HG03060 (cell line): ENCODE data around the gene SELPLG.
"Not testable (repeated sequence)": the region's sequence is repeated elsewhere in the genome, so short reads cannot be mapped to it uniquely, and the experiment has no call there.

ENCODE experiments used
- ATAC-seq: cut with Tn5 transposase; IDR thresholded peaks from one replicate; pipeline ENCODE4 v1.9.1; 2021; ENCODE audit warnings: low read depth, moderate number of reproducible peaks; ENCODE audit not compliant: unreplicated experiment

The SELPLG gene

DNA sequence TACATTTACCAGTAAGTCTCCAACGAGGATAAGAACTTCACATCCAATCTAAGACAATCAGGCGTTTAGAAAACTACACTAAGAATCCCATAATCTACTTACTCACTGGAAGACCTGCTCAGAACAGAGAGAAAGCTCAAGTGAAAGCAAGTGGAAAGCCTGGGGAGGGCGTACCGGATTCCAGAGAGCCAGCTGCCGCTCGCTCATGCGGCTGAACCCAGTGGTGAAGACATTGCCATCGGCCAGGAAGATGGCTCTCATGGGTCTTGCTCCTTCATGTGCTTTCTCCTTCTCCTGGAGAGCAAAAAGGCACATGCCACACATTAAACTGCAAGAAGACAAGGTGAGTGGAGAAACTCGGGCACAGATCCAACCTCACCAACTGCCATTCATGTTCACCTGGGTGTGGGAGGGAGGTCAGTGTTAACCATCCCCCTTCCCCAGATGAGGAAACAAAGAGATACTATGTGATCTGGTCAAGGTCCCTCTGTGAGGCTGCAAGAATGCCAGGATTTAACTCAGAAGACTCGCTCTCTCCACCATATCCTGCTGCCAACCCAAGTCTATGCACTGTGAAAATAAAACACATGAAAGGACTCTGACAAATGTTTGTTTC lies 23.5 kb upstream of the SELPLG start:
- ATAC-seq, result no peak

DNA sequence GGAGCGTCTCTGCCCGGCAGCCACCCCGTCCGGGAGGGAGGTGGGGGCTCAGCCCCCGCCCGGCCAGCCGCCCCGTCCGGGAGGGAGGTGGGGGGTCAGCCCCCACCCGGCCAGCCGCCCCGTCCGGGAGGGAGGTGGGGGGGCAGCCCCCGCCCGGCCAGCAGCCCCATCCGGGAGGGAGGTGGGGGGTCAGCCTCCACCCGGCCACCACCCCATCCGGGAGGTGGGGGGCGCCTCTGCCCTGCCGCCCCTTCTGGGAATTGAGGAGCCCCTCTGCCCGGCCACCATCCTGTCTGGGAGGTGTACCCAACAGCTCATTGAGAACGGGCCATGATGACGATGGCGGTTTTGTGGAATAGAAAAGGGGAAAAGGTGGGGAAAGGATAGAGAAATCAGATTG lies 22.6 kb upstream of the SELPLG start:
- not testable (repeated sequence) for ATAC-seq

DNA sequence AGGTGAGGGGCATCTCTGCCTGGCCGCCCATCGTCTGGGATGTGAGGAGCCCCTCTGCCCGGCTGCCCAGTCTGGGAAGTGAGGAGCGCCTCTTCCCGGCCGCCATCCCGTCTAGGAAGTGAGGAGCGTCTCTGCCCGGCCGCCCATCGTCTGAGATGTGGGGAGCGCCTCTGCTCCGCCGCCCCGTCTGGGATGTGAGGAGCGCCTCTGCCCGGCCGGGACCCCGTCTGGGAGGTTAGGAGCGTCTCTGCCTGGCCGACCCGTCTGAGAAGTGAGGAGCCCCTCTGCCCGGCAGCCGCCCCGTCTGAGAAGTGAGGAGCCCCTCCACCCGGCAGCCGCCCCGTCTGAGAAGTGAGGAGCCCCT lies 22.1 kb upstream of the SELPLG start:
- ATAC-seq, result not testable (repeated sequence)

DNA sequence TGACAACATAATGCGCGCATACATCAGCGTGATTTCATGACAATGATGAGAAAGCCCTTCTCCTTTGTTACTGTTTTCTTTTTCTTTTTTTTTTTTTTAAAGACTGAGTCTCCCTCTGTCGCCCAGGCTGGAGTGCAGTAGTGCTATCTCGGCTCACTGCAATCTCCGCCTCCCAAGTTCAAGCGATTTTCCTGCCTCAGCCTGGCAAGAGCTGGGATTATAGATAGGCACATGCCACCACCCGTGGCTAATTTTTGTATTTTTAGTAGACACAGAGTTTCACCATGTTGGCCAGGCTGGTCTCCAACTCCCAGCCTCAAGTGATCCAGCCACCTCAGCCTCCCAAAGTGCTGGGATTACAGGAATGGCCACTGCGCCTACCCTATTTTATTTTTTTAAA lies 20.9 kb upstream of the SELPLG start:
- ATAC-seq, result not testable (repeated sequence)

DNA sequence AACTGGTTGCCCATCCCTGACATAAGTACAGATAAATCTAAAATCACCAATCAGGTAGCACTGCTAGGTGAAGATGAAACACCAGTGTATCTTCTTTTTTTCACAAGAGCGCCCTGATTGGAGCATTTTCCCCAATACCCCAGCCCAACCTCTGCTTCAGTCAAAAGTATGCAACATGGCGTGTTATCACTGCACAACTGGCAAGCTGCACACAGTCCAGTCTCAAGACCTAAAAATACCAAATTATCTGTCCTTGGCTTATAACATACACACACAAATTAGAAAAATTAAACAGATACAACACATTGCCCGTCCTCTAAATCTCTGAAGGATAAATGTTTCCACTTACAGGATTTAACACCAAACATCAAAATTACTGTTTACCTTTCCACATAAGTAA lies 20.2 kb upstream of the SELPLG start:
- ATAC-seq, result no peak

DNA sequence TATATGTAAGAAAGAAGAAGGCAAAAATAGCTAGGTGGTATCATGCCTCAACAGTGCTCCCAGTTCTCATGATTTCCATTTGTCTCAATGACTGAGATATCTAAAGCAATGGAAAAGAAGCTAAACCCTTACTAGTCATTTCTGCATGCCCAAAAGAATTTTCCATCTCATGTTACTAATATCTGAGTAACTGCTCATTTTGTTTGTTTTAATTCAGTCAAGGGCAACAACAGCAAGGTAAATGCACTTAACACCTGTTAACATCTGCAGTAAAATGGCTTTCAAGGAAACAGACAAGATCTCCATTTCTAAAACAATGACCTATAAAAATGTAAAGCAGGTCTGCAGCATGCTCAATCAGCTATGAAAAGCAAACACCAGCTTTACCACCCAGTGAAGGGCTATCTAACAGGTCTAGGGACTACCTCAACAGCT lies 19.4 kb upstream of the SELPLG start:
- no peak for ATAC-seq

DNA sequence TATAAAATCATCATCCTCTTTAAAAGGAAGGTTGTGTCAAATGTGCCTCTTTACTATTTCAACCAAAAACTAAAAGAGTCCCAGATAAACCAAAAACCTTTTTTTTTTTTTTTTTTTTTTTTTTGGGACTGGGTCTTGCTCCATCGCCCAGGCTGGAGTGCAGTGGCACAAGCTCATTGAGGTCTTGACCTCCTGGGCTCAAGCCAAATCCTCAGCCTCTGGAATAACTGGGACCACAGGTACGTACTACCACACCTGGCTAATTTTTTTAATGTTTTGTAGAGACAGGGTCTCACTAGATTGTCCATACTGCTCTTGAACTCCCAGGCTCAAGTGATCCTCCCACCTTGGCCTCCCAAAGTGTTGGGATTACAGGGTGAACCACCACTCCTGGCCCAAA lies 16.4 kb upstream of the SELPLG start:
- no peak for ATAC-seq

DNA sequence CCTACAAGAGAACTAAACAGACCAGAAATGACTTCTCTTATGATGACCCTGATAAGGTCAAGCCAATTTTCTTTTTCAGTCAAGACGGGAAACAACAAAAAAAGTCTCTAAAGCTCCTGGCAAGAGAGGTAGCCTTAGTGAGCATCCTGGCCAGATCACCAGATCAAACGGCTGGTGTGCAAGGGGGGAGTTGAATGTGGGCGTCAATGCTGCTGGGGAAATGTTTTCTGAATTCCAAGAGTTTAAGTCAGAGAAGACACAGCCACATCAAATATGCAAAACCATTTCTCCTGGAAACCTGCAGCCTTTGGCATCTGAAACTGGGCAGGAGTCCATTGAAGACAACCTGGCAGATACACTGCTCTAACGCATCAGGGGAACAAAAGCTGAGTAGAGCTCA lies 16.0 kb upstream of the SELPLG start:
- ATAC-seq, result no peak

DNA sequence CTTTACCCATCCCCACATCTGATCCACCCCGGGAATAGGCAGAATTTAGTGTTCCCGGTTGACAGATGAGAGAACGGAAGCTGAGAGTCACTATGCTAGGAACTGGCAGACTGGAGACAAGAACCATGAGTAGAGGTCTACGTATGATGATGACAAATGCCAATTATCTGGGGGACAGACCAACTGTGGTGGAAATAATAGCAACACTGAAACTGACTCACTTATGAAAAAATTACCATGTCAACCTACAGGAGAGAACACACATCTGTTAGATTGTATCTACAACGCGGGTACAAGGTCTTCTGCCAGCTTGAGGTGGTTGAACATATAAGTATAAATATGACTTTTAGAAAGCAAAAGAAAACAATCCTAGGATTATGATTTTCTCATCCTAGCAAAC lies 15.4 kb upstream of the SELPLG start:
- no peak for ATAC-seq

DNA sequence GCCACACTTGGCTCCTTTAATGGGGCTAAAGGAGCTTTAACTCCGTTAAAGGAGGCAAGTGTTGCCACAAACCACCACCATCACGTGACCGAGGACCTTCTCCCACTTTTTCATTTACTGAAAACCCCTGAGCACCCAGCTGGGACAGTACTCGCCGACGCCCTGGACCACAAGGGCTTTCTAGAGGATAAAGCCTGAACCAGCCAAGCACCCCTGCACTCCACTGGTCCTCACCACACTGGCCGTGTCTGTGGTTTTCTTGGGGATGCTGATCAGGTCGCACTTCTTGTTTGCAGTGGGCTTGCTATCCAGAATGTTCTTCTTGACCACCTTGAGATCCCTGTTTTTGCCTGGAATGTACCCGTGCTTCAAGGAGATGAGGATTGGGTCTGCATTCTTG lies 14.7 kb upstream of the SELPLG start:
- no peak for ATAC-seq

DNA sequence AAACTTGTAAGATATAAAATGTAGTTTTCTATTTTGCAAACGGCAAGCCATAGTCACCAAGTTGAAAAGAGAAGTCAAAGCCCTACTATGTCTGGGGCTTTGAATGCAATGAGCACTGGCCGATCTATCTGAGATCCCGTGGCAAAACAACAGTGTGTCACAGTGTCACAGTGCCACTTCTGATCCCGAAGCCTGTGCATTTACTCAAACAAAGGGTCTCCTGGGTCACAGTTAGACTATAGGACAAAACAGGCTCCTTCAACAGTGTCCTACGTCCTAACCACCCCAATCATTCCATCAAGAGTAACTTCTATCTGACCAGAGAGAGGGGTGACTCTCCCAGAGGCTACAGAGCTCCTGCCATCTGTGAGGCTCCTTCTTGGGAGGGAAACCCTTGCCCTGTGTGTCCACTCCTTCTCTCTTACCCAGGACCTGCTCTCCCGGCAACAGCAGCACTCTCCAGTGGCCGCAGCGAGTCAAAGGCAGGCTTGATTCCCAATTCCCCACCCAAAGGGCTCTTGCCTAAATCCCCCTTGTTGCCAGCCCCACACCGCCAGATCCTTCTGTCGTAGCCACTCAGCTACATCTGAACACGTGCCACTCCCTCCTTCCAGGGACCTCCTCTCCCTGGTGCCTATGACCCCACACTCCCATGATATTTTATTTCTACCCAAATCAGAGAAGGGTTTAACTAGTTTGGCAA lies 14.0 kb upstream of the SELPLG start:
- no peak for ATAC-seq

DNA sequence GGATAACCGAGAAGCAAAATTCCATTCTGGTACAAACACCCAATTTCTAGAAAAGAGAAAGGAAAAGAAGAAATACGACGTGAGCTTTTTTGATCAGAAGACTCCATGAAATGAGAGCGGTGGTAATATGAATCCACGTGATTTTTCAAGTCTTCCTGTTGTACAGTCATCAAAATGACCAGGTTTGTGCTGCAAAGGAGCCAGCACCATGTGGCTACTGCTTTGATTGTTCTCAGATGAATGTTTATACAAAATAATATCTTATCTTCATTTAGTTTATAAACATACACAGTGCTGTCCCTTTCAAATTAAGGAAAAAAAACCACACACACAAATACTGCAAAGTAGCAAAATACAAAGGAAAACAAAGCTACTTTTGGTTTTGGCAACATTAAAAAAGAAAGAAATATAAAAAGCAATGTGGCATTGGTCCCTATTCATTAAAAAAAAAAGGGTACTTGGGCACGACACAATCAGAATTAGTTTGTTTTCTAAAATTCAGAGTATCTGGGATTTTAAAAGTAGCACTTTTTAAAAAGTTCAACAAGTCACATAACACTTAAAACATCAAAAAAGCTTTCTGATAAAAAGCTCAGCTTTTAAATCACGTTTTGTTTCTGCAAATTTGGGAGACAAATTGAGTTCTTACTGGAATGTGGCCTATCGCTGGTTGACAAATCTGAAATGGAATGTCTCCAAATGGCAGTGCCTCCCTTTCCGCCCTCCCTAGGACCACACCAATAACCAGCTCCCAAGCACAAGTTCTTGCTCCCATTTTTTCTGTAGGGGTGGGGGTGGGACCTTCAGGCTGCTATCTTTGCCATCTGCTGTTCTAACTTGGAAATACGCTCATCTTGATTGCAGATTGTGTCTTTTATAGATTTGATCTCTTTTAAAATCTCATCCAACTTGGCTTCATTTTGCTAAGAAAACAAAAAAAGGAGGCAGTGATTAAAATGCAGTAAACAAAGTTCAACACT lies 13.2 kb upstream of the SELPLG start:
- no peak for ATAC-seq

DNA sequence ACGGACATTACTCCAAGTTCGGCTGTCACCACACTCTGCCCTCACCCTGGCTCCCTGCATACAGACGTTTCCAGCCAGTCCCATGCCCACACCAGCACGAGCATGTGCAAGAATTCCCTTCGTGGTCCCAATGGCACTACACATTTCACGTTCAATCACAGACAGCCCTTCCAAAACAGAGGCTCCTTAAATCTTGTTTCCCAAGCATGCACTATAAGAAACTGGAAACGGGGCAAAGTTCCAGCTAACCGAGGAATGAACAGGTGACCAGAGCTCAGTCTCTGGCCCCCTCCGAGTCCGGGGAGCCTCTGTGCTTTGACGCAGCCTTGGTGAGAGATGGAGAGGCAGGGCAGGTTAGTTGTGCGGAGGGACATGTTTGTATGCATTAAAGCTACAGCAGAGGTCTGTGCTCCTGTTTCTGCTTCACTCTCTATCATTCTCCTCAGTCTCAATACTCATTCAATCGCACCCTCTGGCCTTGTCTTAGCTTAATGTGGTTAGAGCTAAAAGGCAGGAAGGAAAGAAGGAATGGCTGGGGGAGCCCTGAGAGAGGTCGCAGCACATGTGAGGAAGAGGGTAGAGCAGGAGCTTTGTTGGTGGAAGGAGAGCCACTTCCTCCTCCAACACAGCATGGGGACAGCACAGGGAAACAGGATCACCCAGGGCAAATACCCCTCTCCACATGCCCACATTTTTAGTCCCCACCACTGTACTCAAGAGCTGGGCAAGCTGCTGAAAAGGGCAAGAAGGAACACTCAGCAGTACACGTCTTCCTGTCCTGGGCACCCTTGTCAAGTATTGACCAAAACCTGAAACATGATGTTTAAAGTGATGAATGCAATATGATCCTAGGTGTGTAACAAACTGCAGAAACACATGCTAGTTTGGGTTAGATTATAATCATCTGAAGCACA lies 12.2 kb upstream of the SELPLG start:
- no peak for ATAC-seq

DNA sequence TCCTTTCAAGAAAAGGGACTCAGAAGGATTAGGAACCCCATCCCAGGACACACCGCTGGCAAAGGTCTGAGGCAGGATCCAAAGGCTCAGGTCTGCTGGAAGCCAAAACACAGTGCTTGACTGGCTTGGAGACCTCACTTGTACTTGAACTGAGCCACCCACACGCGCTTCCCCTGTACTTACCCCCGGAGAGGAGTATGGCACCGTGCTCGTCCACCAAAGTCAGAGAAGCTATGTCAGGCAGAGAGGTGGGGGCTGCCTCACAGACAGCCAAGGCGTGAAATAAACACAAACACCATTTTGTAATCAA lies 11.1 kb upstream of the SELPLG start:
- ATAC-seq, result no peak

DNA sequence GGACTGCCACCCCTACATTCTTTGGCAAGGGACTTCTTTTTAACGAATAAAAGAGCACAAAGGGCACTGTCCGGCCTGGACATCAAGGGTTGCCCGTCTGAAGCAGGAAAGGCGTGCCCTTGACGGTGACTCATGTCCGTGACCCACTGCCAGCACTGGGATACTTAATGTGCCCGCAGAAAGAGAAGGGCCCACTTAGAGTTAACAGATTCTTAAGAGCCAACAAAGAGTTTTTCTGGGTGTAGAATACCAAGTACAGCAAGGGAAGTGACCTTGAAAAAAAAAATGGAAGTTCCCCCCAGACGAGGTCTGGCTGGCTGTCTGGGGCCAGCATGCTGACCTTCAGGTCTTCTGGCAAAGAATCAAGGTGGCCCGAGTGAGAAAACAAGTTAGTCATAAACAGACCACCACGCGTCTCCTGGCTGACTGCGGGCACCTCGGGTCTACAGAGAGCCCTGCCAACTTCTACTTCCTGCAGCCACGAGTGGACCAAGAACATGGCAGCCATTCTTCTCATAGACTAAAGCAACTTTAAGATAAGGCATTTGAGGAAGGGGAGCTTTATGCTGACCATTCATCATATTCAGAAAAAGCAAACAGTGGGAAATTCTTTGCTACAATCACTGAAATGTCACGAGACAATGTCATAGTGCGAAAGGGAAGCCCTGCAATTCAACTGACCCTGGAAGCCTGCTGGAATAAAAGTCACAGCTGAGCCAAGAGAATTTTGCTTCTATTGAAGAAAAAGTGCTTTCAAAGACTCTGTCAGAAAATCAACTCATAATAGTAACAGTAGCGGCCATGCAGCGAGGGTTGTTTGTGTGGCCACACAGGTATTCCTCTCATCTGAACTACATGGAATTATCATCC lies 10.5 kb upstream of the SELPLG start:
- ATAC-seq, result no peak

DNA sequence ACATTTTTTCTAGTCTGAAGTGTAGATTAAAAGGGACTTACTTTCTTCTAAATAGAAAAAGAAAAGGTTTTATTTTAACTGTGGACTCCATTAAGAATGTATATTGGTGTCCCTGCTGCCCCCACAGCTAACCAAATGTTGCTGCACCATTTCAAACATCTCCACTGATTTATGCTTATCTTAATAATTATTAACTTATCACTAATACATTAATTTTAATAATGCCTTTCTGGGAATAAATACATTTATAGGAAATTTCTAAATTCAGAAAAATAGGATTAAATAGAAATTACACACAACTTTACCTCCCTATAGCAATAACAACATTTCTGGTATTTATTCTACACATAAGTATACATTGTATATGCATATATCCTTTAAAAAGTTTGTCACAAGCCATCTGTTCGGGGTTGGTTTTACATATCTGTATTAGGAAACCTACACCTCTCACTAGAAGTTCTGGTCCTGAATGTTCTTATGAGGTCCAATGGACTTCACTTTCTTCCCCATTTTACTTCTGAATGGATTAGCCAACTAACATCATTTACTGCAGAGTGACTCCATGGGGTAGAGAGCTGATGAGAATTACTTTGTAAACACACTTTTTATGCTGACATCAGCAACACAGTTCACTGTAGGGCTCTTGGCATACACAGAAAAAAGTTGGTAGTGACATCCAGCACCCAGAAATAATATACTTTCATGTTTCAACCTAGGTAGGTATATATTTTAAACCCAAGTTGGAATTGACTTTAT lies 9.4 kb upstream of the SELPLG start:
- ATAC-seq, result no peak

DNA sequence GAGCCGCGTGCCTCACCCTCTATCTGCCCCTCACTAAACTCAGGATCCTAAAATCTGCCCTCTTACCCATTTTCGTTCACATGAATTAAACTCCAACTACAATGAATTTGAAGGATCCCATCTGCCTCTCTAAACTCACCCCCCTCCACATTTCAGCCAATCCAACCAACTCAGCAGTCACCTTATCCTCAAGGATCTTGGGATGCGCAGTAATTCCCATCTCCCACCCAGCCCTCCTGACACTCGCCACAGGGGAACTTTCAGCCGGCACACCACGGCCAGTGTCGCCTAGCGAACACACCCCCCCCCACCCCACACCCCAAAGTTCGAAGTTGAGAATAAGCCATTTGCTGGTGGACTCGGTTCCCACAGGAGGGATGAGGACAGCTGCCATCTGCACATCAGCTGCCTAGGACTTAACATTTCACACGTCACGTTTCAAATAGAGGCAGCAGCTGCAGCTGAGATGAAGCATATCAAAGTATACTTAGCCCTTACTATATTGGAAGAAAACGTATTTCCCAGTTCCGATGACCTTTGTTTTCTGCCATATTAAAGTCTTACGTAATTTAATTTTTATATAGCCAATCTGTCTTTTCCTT lies 8.7 kb upstream of the SELPLG start:
- ATAC-seq, result no peak

DNA sequence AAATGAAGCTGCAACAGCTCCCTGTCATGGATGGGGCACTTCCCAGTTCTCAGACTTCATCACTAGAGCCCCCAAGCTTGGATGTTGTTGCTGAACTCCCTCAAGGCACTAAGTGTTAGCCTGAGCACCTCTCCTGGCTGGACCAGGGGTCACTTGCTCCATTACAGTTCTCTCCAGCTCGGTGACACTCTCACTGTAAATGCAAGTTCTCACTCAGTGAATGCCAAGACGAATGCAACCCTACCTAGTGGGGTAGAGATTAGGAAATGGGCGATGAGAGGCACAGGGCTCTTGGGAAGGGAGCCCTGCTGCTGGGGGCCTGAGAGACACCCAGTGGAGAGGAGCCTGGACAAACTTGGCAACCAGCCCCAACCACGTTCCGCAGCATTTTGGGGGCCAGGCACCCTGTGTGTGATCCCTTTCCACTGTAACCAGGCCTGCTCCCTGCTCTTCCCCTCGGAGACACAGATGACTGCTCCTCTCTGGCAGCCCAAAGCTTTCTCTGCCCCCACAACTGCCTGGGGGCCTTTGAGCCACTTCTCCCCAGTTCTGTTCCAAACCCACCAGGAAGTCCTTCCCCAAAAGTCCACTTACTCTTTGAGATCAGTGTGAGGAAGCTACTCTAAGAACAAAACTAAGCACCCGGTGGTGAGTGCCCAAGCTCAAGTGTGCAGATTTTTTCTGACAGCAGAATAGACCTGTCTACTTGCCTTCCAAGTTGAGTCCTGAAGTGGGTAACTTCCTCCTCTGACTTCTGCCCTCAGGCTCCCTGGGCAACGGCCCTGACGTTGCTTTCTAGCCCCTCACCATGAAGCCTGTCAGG lies 8.0 kb upstream of the SELPLG start:
- ATAC-seq, result no peak
